ENCODE results near the gene LMF1.
"Not testable (repeated sequence)": the region's sequence is repeated elsewhere in the genome, so short reads cannot be mapped to it uniquely, and the experiment has no call there.

The LMF1 gene

DNA sequence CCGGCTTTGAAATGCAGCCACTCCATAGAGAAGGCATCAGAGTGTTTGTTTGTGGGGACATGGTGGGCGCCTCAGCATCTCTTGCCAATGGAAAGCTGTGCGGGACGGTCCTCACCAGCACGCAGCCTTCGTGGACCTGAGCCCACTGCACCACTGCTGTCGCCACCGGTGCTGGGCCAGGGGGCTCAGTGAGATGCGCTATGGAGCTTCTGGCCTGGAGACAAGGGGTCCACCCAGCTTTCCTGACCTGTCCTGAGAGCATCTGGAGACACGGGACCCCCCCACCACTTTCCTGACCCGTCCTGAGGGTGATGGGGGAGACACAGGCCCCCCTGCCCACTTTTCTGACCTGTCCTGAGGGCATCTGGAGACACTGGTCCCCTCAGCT is 79.4 kb downstream of the LMF1 start:
- no peak for DNase-seq

DNA sequence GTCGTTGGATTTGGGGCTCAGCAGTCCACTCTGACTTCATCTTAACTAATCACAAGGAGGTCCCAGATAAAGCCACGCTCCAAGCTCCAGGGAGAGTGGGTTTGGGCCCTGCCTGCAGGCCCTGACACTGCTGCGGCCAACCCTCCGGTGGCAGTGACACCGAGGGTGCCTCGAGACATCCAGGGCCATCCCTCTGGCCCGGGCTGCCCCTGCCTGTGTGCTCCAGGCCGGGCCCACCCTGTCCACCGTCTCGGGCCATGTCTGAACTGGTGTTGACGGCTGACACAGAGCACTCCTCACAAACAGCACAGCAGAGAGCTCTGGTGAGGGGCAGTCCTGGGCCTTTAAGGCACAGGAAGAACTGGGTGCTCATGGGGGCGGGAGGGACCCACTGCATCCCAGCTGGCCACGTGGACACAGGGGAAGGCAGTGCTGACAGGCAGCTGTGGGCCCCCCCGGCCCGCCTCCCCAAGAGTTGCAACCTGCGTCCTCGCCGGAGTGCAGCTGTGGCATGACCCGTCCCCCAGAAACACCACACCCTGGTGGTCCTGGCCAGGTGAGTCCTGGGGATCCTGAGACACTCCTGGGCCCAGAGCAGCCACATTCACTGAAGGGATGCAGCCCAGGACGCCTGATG is 80.0 kb downstream of the LMF1 start:
- no peak for DNase-seq

DNA sequence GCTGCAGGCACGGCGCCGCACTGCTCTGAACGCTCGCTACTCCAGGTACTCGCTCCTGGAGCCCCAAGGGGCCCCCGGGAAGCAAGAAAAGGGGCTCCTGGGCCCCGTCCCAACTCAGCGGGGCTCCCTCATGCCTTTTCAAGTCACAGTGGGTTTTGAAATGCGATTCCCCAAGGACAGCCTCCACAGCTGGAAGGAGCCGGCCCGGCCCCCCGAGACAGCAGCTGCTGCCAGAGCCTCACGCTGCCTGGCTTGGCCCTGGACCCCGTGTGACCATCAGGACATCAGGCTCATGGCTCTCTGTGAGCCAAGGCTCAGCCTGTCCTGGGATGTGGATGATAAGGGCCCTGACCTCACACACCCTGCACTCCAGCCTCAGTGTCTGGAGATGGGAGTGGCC is 80.6 kb downstream of the LMF1 start:
- DNase-seq: no peak

DNA sequence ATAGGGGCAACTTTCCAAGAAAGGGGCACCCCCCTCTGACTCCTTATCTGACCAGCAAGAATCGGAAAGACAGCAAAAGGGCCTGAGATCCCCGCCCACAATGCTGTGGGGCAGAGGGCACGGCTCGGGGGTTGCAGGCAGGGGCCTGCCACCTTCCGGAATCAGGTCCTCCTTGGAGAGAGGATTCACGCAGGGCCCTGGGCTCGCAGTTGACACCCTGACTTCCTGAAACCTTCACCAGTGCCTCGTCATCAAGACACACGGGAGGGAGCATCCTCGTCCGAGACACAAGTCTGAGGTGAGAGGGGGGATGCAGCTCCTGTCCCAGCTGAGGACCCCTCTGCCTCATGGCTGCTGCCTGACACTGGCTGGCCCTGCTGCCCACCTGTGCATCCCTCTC is 81.2 kb downstream of the LMF1 start:
- DNase-seq: no peak

DNA sequence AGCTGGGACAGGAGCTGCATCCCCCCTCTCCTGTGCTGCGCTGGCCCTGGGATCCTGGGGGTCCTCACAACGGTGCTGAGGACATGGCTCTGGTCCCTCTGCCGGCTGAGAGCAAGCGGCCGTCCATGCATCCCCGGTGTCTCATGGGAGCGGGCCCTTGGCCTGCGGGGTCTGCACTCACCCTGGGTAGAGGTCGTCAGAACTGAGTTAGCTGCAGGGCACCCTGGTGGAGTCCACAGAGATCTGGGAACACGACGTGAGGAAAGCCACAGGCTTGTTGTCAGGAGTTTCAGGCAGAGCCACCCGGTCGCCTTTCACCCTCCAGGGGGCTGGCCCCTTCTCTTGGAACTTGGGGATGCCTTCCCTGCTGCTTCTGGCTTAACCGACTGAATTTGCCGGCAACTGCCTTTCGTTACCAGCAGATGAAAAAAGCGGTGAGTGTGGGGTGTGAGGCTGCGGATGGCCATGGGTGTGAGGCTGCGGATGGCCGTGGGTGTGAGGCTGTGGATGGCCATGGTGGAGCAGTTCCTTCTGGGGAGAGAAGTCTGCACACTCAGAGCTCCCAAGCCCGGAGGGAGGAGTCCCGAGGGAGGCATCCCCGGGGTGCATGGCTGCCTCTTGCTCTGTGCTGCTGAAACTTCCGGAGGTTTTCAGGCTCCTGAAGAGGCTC is 81.7 kb downstream of the LMF1 start:
- DNase-seq: no peak

DNA sequence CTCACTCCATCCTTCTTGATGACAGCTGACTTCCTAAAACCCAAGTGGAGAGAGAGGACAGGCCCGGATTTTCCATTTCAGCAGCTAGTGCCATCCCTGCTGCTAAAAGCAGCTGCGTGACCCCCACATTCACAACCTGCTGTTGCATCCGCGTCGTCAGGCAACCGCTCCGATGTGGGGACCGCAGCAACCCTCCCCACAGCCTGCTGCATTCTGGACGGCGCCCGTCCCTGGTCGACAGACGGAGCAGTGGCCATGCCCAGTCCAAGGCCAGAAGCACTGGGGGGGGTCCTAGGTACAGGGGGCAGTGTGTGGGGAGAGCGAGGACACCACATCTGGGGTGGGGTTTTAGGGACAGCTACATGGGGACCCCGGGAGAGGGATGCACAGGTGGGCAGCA is 82.3 kb downstream of the LMF1 start:
- DNase-seq: not testable (repeated sequence)

DNA sequence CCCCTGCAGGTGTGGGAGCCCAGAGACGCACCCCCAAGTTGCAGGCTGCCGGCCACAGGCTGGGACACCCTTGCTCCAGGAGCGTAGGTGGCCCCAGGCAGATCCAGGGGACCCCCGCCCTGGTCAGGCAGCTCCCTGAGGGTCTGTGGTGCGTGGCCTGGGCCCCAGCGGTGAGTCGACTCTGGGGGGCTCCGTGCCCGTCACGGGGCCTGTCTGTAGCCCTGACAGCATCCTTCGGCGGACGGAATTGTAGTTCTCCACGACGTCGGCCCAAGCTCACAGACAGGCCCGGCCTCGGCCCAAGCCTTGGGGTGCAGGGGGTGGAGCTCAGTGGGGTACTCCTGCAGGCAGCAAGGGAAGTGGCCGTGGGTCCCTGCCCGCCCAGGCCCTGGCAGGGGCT is 82.9 kb downstream of the LMF1 start:
- no peak for DNase-seq

DNA sequence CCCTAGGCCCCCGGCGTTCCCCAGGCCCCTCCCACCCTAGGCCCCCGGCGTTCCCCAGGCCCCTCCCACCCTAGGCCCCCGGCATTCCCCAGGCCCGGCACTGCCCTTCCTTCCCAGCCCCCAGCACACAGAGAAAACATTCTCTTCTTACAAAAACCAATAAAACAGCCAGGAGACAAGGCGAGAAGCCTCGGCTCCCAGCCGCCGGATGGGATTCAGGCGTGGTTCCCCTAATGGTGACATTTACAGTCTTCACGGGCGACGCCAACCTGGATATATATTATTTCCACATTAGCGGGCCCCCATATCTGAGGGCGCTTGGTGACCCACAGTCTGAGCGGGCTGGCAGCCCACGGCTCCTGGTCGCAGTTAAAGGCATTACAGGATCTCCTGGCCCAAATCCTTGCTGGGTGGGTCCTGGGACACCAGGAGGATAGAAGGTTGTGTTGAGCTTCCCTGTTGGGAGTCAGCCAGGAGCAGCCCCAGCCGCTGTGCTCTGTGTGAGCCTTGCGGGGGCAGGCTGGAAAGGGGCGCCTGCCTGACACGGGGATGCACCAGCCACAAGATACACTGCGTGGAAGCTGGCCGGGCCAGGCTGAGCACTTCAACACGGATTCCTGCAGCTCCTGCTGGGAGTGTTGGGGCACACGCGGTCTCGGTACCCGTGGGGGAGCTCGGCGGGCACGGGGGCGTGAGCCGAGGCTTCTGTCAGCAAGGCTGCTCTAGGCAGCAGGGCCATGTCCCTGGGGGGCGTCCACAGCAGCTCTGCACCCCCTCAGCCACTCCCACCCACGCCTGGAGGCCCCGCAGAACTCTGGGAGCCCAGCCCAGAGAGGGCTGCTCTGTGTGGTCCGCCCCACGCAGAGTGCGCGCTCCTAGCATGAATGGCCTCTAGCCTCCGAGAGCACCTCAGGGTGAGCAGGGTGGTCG is 83.7 kb downstream of the LMF1 start:
- no peak for DNase-seq

DNA sequence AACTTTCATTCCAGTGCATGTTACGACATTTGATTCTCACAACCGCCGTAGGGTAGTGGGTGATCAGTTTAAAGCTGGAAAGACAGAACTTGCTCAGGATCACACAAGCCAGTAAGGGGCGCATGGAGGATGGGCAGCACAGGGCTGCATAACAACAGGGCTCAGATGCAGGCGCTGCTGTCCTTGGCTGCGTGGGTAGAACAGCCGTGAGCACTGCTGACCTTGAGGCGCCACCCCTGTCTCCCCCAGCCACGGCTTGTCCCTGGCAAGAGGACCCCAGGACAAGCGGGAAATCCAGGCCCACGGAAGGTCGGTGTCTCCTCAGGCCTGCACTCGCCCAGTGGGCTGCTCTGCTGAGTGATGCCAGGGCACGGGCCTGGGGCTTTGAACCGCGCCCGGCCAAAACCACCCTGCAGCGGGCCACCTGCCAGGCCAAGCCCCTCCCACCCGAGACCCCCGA is 84.7 kb downstream of the LMF1 start:
- no peak for DNase-seq

DNA sequence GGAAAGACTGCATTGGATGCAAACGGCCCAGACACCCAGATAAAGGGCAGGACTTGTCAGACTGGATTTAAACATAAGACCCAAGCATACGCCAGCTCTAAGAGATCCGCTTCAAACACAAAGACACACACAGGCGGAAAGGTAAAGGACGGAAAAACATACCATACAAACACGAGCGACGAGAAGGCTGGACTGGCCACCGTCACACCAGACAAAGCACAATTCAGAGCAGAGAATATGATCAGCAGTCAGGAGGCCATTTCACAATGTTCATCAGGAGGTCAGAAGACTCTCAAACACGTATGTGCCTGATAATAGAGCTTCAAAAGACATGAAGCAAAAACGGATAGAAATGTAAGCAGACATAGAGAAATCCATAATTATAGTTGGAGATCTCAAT is 85.4 kb downstream of the LMF1 start:
- DNase-seq: no peak

DNA sequence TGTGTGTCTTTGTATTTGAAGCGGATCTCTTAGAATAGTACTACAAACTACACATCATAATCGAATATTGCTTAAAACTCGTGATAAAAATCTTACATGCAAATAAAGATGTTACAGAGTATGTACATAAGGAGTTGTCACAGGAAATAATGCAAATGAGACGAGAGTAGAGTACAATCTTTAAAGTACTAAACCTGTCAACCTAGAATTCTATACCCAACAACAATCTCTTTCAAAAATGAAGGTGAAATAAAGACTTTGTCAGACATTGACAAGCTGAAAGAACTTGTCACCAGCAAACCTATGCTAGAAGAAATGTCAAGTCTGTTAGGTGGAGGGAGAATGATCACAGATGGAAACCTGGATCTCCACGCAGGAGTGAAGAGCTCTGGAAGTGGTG is 86.6 kb downstream of the LMF1 start:
- DNase-seq: no peak

DNA sequence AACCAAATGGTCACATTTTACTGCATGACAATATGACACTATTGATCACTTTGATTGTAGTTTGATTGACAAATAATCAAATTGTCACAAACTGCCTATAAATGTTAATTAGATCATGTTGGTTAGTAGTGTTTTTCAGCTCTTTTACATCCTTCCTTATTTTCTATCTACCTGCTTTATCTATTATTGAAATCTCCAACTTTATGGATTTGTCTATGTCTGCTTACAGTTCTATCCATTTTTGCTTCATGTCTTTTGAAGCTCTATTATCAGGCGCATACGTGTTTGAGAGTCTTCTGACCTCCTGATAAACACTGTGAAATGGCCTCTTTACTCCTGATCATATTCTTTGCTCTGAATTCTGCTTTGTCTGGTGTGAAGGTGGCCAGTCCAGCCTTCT is 87.0 kb downstream of the LMF1 start:
- no peak for DNase-seq

DNA sequence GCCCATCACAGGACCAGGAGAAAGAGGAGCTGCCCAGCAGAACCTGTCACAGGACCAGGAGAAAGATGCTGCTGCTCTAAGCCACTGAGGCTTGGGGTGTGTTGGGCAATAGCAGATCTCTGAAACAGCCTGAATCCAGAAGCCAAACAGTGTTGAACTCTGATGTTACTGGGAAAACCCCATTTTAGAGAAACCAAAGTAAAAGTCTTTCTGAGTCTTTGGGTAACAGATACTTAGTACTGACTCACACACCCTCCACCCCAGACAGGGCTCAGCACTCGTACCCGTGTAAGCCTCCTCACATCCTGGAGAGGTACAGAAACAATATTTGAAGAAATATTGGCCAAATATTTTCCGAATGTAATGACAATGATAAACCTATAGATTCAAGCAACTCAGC is 87.4 kb downstream of the LMF1 start:
- DNase-seq: no peak

DNA sequence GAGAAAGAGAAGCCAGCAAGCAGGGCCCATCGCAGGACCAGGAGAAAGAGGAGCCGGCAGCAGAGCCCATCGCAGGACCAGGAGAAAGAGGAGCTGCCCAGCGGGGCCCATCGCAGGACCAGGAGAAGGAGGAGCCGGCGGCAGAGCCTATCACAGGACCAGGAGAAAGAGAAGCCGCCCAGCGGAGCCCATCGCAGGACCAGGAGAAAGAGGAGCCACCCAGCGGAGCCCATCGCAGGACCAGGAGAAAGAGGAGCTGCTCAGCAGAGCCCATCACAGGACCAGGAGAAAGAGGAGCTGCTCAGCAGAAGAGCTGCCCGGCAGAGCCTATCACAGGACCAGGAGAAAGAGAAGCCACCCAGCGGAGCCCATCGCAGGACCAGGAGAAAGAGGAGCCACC is 88.1 kb downstream of the LMF1 start:
- DNase-seq: not testable (repeated sequence)

DNA sequence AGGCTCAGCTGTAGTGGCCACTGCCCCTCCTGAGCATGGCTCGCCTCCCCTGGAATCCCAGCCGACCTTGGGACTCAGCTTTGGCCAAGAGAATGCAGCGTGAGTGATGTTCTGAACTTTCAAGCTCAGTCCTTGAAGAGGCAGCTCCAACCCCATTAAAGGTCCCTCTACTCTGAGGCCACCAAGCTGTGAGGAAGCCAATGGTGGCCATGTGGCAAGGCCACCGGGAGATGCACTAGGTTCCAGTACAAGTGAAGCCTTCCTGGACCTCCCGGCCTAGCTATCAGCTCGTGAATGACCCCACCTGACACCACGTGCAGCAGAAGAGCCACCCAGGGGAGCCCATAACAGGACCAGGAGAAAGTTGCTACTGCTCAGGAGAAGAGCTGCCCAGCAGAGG is 88.5 kb downstream of the LMF1 start:
- DNase-seq: no peak

DNA sequence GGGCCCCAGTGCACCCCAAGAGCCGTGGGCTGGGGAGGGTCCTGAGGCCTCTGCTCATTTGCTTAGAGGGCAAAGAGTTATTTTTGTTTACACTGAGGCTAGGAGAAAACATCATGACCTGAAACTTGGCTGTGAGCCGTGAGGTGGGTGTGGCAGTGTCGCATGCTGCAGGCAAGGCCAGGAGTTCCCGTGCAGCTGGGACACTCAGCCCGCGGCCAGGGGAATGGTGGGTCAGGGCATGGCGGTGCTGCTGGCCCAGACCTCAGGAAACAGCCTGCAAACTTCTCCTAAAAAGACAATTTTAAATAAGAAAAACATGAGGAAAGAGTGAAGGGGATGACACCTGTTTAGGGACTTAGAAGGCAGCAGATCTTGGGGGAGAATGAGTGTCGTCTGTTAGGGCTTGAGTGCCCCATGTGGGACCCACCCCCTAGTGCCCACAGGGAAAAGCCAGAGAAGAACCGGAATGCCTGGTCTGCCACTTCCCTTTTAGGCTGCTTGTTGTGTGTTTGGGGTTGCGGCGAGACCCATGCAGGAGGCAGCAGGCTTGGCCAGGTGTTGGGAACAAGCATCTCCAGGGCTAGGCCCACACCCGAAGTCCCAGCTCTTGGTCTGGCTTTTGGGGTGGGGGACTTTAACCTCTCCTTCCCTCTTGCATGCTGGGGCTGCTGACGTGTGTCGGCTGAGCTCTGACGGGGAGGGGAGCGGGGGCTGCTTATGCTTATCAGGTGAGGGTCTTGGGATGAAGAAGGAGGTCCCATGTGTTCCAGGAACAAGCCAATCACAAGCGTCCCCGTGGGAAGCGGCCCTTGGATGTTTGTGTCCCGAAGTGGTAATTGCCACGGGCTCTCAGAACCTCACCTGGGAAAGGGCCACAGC is 89.3 kb downstream of the LMF1 start:
- no peak for DNase-seq

DNA sequence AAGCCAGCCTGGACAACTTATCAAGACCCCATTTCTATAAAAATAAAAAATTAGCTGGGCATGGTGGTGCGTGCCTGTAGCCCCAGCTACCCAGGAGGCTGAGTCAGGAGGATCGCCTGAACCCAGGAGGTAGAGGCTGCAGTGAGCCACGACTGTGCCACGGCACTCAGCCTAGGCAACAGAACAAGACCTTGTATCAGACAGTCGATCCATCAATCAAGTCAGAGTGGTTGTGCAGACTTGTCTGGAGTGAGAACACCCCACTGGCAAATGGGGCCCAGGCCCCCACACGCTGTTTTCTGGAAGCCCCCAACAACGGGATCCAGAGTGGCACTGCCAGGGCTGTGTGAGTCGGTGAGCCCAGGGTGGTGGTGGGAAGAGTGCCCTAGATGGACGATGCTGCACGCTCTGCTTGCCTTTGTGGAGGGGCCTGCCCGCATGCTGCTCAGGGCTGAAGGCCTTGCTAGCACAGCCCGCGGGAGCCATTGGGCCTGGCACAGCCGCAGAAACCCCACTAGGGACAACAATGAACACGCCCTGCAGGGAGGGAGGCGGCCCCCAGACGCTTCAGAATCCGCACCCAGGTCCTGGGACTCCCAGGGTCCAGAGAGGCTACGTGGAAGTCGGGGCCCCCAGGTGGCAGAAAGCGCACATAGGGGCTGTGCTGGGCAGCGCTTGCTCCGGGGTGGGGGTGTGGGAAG is 90.2 kb downstream of the LMF1 start:
- no peak for DNase-seq

DNA sequence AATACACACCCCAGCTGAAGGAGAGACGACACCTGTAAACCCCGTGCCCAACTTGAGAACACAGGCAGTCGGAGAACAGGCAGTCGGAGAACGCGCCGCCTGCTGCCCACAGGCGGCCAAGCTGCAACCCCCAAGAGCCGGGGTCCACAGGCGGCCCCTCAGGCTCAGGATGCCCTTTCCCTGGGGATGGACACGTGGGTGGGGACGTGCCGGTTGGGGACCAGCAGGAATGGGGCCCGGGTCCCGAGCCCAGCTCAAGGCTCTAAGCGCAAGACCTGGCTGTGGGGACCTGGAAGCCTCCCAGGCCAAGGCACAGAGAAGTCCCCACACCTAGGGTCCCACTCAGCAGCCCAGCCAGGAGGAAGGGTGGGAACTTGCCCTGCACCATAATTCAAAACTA is 90.8 kb downstream of the LMF1 start:
- DNase-seq: no peak

DNA sequence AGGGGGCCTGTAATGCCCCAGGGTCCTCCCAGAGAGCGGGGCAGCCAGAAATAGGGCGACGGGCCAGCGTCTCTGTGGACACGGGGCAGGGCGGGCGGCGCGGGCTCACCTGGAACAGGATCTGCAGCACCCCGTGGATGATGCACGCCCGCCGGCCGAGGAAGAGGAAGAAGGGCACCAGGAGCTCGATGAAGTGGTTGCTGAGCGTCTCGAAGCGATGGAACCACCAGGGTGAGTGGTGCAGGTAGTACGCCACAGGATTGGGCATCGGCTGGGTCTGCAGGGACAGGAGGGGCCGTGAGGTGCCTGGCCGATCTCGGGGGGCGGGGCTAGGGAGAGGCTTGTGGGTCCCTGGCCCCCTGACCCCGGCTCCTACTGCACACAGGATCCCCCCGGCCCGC is 91.3 kb downstream of the LMF1 start:
- DNase-seq: no peak

DNA sequence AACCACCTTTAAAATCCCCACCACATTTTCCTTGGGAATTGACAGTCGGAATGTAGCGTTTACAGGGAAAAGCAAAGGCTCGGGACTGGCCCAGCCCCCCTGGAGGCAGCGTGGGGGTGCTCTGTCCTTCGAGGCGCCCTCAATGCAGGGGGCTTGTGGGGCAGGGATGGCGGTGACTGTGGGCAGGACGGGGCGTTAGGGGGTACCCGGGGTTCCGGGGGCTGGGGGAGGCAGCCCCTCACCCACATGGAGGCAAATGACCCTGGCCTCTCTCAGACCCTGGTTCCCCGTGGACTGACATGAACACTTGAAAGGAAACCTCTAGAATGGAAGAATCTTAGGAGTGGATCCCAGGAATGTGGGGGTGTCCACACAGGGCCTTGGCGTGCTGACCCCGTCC is 91.9 kb downstream of the LMF1 start:
- DNase-seq: no peak

DNA sequence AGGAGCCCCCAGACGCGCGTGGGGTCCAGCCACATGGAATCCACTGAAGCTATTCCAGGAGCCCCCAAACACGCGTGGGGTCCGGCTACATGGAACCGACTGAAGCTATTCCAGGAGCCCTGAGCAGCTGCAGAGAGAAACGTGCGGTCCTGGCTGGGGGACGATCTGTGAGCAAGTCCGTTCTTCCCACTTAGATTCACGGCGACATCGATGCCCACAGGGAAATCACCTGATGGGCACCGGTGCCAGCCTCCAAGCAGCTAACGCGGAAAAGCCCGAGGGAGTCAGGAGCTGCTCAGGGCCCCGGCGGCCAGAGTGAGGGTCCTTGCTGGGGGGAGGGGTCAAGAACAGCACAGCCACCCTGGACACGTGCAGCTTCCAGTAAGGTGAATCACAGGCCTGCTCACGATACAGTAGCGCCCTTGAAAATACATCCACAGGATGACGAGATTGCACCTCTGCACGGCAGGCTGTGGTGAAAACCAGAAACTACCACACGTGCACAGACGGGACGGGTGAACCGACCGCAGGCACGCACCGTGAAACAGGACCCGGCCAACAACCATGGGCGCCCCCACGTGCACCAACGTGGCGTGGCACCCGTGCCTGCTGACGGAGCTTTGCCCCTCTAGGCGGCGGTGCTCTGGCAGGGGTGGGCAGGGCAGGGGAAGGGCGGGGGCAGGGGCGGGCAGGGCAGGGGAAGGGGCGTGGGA is 92.6 kb downstream of the LMF1 start:
- DNase-seq: no peak
